ENCODE data around the gene ABTB2. TPM values are rescaled to one million over a fixed set of nuclear protein-coding genes. Genes with fewer than 3 reads are reported as not detected.
A peak's percentile ranks its signal among the peaks of the same experiment; 100 is the strongest.

ABTB2 gene
- total RNA-seq, 1 donor from 2014 or later = 0.89 TPM

DNA sequence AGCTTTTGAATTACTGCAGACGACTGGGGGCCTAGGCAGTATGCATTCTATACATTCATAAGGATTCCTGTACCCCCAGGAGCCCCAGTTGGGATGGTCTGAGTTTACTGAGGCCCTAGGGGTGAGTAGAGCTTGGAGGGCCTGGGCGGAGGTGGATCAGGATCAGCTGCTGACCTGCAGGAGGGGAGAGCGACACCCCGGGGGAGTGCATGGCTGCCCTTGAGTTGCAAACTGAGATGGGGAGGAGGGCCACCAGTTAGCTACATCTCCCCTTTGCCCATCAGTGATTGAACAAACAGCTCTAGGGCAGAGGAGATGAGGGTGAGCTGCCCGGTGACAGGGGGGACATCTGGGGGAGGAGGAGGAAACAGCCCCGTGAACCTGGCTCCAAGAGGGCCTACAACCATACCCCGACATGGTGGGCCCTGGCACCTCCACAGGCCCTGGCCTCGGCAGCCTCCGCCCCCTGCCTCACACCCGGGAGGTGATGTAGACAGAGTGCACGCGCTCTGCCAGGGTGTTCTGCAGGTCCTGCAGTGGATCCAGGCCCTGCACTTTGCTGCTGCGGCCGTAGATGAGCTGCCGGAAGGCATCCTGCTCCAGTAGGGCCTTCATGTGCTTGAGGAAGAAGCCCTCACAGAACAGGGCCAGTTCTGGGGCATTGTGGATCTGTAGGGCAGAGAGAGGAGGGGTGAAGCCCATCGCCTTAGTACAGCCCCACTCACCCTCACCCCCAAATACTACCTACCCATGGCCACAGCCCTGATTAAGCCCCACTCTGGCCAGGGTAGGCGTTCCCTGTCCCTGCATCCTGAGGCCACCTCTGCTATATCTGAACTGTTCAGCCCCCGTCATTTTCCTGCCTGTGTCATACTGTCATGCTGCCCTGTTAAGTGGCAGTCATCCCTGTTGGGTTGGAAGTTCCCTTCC lies 205.6 kb downstream of the ABTB2 start:
- TF ChIP-seq, protein P1, sequence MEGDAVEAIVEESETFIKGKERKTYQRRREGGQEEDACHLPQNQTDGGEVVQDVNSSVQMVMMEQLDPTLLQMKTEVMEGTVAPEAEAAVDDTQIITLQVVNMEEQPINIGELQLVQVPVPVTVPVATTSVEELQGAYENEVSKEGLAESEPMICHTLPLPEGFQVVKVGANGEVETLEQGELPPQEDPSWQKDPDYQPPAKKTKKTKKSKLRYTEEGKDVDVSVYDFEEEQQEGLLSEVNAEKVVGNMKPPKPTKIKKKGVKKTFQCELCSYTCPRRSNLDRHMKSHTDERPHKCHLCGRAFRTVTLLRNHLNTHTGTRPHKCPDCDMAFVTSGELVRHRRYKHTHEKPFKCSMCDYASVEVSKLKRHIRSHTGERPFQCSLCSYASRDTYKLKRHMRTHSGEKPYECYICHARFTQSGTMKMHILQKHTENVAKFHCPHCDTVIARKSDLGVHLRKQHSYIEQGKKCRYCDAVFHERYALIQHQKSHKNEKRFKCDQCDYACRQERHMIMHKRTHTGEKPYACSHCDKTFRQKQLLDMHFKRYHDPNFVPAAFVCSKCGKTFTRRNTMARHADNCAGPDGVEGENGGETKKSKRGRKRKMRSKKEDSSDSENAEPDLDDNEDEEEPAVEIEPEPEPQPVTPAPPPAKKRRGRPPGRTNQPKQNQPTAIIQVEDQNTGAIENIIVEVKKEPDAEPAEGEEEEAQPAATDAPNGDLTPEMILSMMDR (IDR thresholded peaks at IDR 0.05) = no peak
- Mint-ChIP-seq H3K4me3 (ENCODE audit: unreplicated experiment) (no peak overlapping the region), H3K27me3 (ENCODE audit: unreplicated experiment) (no peaks in the 10 kb centered on the region), H3K27ac (ENCODE audit: unreplicated experiment) (no peak overlapping the region), H3K36me3 (ENCODE audit: unreplicated experiment) (peaks cover 7% of the 10 kb centered on the region), H3K9me3 (ENCODE audit: unreplicated experiment) (no peaks in the 10 kb centered on the region), H3K4me1 (ENCODE audit: unreplicated experiment) (peaks cover 3% of the 10 kb centered on the region)
- no peak for DNase-seq (ENCODE audit: extremely low spot score, unreplicated experiment)

DNA sequence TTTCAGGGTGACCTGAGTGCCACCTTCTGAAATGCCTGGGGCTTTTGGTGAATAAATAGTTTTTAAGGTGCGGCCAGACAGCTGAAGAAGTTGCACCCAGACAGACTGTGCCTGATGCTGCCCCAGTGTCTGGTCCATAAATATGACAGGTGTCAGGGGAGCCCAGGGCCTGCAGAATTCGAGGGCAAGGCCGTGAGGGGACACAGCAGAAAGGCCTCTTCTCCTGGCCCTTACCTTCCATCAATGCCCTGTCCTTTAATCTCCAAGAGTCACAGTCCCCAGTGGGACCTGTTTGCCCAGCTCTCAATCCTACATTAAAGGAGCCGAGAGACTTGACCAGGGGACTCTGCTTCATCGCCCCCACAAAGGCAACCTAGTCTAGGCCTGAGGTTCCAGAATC lies 206.6 kb downstream of the ABTB2 start:
- H3K9me3 Mint-ChIP-seq (ENCODE audit: unreplicated experiment) = no peaks in the 10 kb centered on the region
- H3K27ac Mint-ChIP-seq (ENCODE audit: unreplicated experiment) = no peak overlapping the region
- peaks cover 14% of the 10 kb centered on the region for H3K36me3 Mint-ChIP-seq (ENCODE audit: unreplicated experiment)
- no peak overlapping the region for H3K4me3 Mint-ChIP-seq (ENCODE audit: unreplicated experiment)
- TF ChIP-seq, protein P1 (IDR thresholded peaks at IDR 0.05) = no peak
- peaks cover 3% of the 10 kb centered on the region for H3K4me1 Mint-ChIP-seq (ENCODE audit: unreplicated experiment)
- DNase-seq (ENCODE audit: extremely low spot score, unreplicated experiment) = no peak
- H3K27me3 Mint-ChIP-seq (ENCODE audit: unreplicated experiment) = no peaks in the 10 kb centered on the region

- Mint-ChIP-seq H3K27ac (ENCODE audit: unreplicated experiment) (no peak overlapping the region), H3K4me1 (ENCODE audit: unreplicated experiment) (peaks cover 3% of the 10 kb centered on the region), H3K4me3 (ENCODE audit: unreplicated experiment) (no peak overlapping the region), H3K36me3 (ENCODE audit: unreplicated experiment) (peaks cover 17% of the 10 kb centered on the region), H3K27me3 (ENCODE audit: unreplicated experiment) (no peaks in the 10 kb centered on the region), H3K9me3 (ENCODE audit: unreplicated experiment) (no peaks in the 10 kb centered on the region)
- TF ChIP-seq, protein P1 (IDR thresholded peaks at IDR 0.05) = no peak
- DNase-seq (ENCODE audit: extremely low spot score, unreplicated experiment) = no peak
Measured at GRCh38 chr11:34150494-34151151, 207.2 kb downstream of the ABTB2 start.

- H3K27me3 Mint-ChIP-seq (ENCODE audit: unreplicated experiment) = no peaks in the 10 kb centered on the region
- TF ChIP-seq, protein P1 (IDR thresholded peaks at IDR 0.05) = peak; percentile 36
- H3K4me3 Mint-ChIP-seq (ENCODE audit: unreplicated experiment) = no peak overlapping the region
- H3K9me3 Mint-ChIP-seq (ENCODE audit: unreplicated experiment) = no peaks in the 10 kb centered on the region
- H3K4me1 Mint-ChIP-seq (ENCODE audit: unreplicated experiment) = peaks cover 3% of the 10 kb centered on the region
- no peak for DNase-seq (ENCODE audit: extremely low spot score, unreplicated experiment)
- H3K36me3 Mint-ChIP-seq (ENCODE audit: unreplicated experiment) = peaks cover 21% of the 10 kb centered on the region
- no peak overlapping the region for H3K27ac Mint-ChIP-seq (ENCODE audit: unreplicated experiment)
Measured at GRCh38 chr11:34149786-34150185, 208.0 kb downstream of the ABTB2 start.

GRCh38 chr11:34149274-34149673 lies 208.5 kb downstream of the ABTB2 start:
- no peak overlapping the region for H3K27ac Mint-ChIP-seq (ENCODE audit: unreplicated experiment)
- no peaks in the 10 kb centered on the region for H3K9me3 Mint-ChIP-seq (ENCODE audit: unreplicated experiment)
- no peak for DNase-seq (ENCODE audit: extremely low spot score, unreplicated experiment)
- H3K36me3 Mint-ChIP-seq (ENCODE audit: unreplicated experiment) = peaks cover 24% of the 10 kb centered on the region
- TF ChIP-seq, protein P1 (IDR thresholded peaks at IDR 0.05) = no peak
- H3K27me3 Mint-ChIP-seq (ENCODE audit: unreplicated experiment) = no peaks in the 10 kb centered on the region
- peaks cover 3% of the 10 kb centered on the region for H3K4me1 Mint-ChIP-seq (ENCODE audit: unreplicated experiment)
- no peak overlapping the region for H3K4me3 Mint-ChIP-seq (ENCODE audit: unreplicated experiment)
